Small intestine (tissue), 7 donors: ENCODE data around the gene AARS2. TPM values are rescaled to one million over a fixed set of nuclear protein-coding genes. Genes with fewer than 3 reads are reported as not detected.
"Not testable (repeated sequence)": the region's sequence is repeated elsewhere in the genome, so short reads cannot be mapped to it uniquely, and the experiment has no call there.

ENCODE experiments used
- DNase-seq, 2 donors: peaks; one replicate each; pipeline versions ENCODE4 v3.0.0 to v3.0.0-alpha.2; 2013
- FAIRE-seq: peaks from 2 replicates; lab custom pipeline; 2012; peaks lifted over from hg19 to GRCh38; lab: Jason Lieb, UNC
- H3K27ac ChIP-seq, 3 donors: one replicate each; pipeline ENCODE4 v1.5.1; 2013; ENCODE audit warnings: low read length in 2 of 3, mild to moderate bottlenecking in 2 of 3, control low read depth in 1 of 3, inconsistent platforms in 1 of 3, low read depth in 1 of 3, moderate library complexity in 1 of 3
- H3K27me3 ChIP-seq, 3 donors: one replicate each; pipeline ENCODE4 v1.6.1; 2013; ENCODE audit warnings: low read length in 3 of 3, inconsistent platforms in 1 of 3; ENCODE audit not compliant: control insufficient read depth in 3 of 3, insufficient read depth in 3 of 3
- H3K36me3 ChIP-seq, 3 donors: one replicate each; pipeline ENCODE4 v1.6.1; 2013; ENCODE audit warnings: low read length in 3 of 3, inconsistent platforms in 1 of 3, low read depth in 1 of 3, mild to moderate bottlenecking in 1 of 3, moderate library complexity in 1 of 3; ENCODE audit not compliant: control insufficient read depth in 3 of 3, insufficient read depth in 2 of 3
- H3K4me1 ChIP-seq, 3 donors: one replicate each; pipeline ENCODE4 v1.6.1; 2013; ENCODE audit warnings: low read length in 2 of 3, inconsistent platforms in 1 of 3, low read depth in 1 of 3, mild to moderate bottlenecking in 1 of 3, moderate library complexity in 1 of 3; ENCODE audit not compliant: control insufficient read depth in 3 of 3, insufficient read depth in 2 of 3
- H3K4me3 ChIP-seq, 3 donors: one replicate each; pipeline ENCODE4 v1.5.1; 2013; ENCODE audit warnings: low read length in 3 of 3, control low read depth in 1 of 3, inconsistent platforms in 1 of 3, low read depth in 1 of 3, mild to moderate bottlenecking in 1 of 3, moderate library complexity in 1 of 3
- H3K9me3 ChIP-seq, 2 donors: one replicate each; pipeline ENCODE4 v1.6.1; 2013; ENCODE audit warnings: low read depth in 1 of 2, low read length in 1 of 2; ENCODE audit not compliant: control insufficient read depth in 2 of 2, insufficient read depth in 1 of 2
- WGBS, 3 donors: extraction: QIAGEN DNeasy Blood & Tissue Kit; methylation state at CpG; one replicate each; pipeline ENCODE4 v1.1.7; 2013; 5-methylcytosine and 5-hydroxymethylcytosine counted together
- polyA plus RNA-seq, 4 donors: library from polyadenylated mRNA; stranded (reverse) in 3 of 4; unstranded in 1 of 4; fragments of 200-250 nt in 3 of 4; fragments of 120-200 nt in 1 of 4; gene quantifications; one replicate each; pipeline versions ENCODE4 v1.2.1 to v1.2.3, GENCODE V29; 2013
- donor health status: healthy with polysubstance abuse.
- donor health status: control.
- donor health status: control.
- donor health status: Bipolar disorder and iron deficiency.
- donor health status: healthy.

Gene AARS2
- polyA plus RNA-seq, 4 donors, result 3.2 to 14.4 (median 9.1) TPM

DNA sequence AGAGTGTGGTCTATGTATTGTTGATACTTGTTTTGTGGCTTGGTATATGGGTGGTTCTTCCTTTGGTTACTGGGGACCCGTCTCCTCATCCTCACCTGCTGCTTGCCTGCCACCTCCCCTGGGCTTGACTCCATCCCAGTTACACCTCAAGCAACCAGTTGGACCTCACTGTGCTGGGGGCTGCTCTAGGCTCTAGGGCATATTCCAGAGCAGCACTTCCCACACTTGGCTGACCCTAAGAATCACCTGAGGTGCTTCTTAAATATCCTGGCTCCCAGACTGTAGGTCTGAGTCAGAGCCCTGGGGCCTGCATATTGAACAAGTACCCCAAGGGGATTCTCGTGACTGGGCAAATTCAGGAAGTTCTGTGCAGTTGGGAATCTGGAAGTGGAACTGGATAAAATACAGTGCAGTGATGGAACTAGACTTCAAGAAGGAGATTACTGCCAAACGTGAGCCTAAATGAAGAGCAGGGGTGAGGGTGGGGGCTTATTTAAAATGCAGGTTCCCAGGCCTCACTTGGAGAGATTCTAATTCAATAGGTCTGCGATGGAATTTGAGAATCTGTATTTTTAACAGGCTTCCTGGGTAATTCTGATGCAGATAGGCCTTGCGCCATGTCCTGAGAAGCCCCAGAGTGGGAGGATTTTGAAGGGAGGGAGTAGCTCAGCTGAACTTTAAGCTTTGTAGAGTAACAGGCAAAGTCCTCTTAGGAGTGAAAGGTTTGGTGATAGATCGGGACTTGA lies 36.9 kb upstream of the AARS2 start:
- peaks cover 0 to 1% (median 0%) of the 10 kb centered on the region in 3 donors for H3K27me3 ChIP-seq
- no peak overlapping the region for H3K27ac ChIP-seq
- no peaks in the 10 kb centered on the region for H3K36me3 ChIP-seq
- H3K9me3 ChIP-seq, result no peaks in the 10 kb centered on the region
- FAIRE-seq (no peak), DNase-seq (peak in 1 of 2 donors; percentile 11)
- WGBS, 3 donors, result 58 to 70% (median 66%) methylated on average over 6 of the region's 6 CpGs
- H3K4me3 ChIP-seq, result no peak overlapping the region
- no peaks in the 10 kb centered on the region for H3K4me1 ChIP-seq

- 71 to 76% (median 71%) methylated on average over 4 of the region's 4 CpGs for WGBS, 3 donors
- H3K27me3 ChIP-seq, result peaks cover 4 to 24% (median 7%) of the 10 kb centered on the region in 3 donors
- not testable (repeated sequence) for H3K9me3 ChIP-seq, H3K36me3 ChIP-seq, H3K4me1 ChIP-seq, H3K27ac ChIP-seq, H3K4me3 ChIP-seq, DNase-seq, FAIRE-seq
Measured at GRCh38 chr6:44346818-44347217, 33.7 kb upstream of the AARS2 start.

GRCh38 chr6:44342489-44342888 lies 29.3 kb upstream of the AARS2 start, which contains the start of gene SPATS1:
TSS of gene SPATS1 (plus strand) at chr6:44342650. CDS start at chr6:44343096, 446 bp downstream.
- Histone ChIP-seq H3K27me3 (peaks cover 4 to 32% (median 11%) of the 10 kb centered on the region in 3 donors), H3K4me3 (no peak within 1 kb of the TSS), H3K27ac (peak within 1 kb of the TSS in 1 of 3 donors; percentile 34), H3K9me3 (no peaks in the 10 kb centered on the region), H3K4me1 (peaks cover 0 to 5% (median 0%) of the 10 kb centered on the region in 3 donors), H3K36me3 (no peaks in the 10 kb centered on the region)
- DNase-seq, result peak in 1 of 2 donors; percentile 28
- FAIRE-seq, result no peak
- WGBS, 3 donors, result 5 to 11% (median 5%) methylated on average over 29 to 31 of the region's 31 CpGs

GRCh38 chr6:44342052-44342451 lies 28.9 kb upstream of the AARS2 start:
- Histone ChIP-seq H3K36me3 (no peaks in the 10 kb centered on the region), H3K4me3 (no peak overlapping the region), H3K27me3 (peaks cover 4 to 32% (median 11%) of the 10 kb centered on the region in 3 donors), H3K9me3 (no peaks in the 10 kb centered on the region), H3K27ac (no peak overlapping the region), H3K4me1 (peaks cover 0 to 5% (median 0%) of the 10 kb centered on the region in 3 donors)
- no peak for FAIRE-seq
- no peak for DNase-seq
- WGBS, 3 donors, result 29 to 35% (median 32%) methylated on average over 6 of the region's 6 CpGs

DNA sequence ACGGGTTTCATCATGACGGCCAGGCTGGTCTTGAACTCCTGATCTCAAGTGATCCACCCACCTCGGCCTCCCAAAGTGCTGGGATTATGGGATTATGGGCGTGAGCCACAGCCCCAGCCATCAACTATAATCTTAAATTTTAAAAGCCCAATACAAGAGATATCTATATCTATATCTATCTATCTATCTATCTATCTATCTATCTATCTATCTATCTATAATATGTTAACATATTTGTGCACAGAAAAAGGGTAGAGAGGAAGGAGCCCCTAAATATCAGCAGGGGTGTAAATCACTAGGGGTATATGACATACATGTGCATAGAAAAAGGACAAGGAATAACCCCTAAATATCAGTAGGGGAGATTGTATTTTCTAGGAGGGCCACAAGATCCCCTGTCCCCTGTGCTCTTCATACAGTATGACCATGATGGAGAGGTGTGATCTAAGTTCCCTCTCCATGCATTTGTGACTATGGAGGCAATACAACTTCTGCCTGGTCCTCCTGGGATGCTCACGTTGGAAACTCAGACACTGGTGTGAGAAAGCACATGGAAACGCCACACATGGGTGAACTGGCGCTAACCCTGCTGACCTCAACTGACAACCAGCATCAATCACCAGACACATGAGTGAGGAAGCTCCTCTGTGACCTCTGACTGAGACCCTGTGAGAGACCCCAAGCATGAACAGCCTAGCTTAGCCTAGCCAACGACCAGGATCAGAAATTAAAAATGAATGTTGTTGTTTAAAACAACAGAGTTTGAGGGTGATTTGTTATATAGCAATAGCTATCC lies 28.1 kb upstream of the AARS2 start:
- H3K27me3 ChIP-seq, result peaks cover 4 to 32% (median 11%) of the 10 kb centered on the region in 3 donors
- no peak overlapping the region for H3K4me3 ChIP-seq
- no peaks in the 10 kb centered on the region for H3K36me3 ChIP-seq
- FAIRE-seq (no peak), DNase-seq (no peak)
- 43 to 62% (median 49%) methylated on average over 8 of the region's 8 CpGs for WGBS, 3 donors
- no peak overlapping the region for H3K27ac ChIP-seq
- H3K9me3 ChIP-seq, result no peaks in the 10 kb centered on the region
- peaks cover 0 to 5% (median 0%) of the 10 kb centered on the region in 3 donors for H3K4me1 ChIP-seq

DNA sequence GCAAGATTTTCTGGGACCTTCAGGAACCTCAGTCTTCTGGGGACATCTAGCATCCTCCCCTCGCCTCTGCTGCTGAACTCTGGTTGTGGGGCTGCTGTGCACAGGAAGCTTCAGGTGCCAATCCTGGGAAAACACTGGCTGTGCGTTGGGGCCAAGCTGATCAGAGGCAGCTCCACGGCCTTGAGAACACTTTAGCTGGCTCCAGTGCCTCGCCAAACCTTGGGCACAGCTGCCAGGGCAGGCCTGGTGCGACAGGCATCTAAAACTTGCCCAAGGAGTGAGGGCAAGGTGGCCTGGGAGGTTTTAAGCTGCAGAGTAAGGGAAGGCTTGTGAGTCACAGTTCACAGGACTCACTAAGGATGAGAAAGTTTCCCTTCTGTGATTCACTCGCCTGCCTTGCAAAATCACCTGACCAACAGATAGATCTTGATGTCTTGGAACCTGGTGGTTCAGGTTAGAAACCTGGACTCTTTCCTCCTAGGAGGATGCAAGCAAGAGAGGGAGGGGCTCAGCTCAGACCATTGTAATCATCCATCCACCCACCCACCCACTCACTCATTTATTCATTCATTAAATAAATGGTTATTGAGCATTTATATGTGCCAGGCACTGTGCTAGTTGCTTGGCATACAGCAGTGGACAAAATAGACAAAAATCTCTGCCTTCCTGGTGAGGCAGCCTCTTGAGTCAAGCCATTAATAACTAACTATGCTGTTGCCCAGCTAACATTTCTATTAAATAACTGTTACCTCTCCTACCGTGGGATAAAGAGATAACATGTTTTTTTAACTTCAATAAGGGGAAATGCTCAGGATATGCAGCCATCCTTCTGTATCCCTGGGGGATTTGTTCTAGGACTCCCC lies 26.8 kb upstream of the AARS2 start:
- DNase-seq, result no peak
- H3K27me3 ChIP-seq, result peaks cover 4 to 31% (median 9%) of the 10 kb centered on the region in 3 donors
- no peaks in the 10 kb centered on the region for H3K36me3 ChIP-seq
- WGBS, 3 donors, result 53 to 73% (median 58%) methylated on average over 7 of the region's 7 CpGs
- H3K4me3 ChIP-seq, result no peak overlapping the region
- no peak for FAIRE-seq
- peaks cover 0 to 5% (median 0%) of the 10 kb centered on the region in 3 donors for H3K4me1 ChIP-seq
- H3K9me3 ChIP-seq, result no peaks in the 10 kb centered on the region
- H3K27ac ChIP-seq, result no peak overlapping the region

GRCh38 chr6:44339301-44339700 lies 26.2 kb upstream of the AARS2 start:
- 78 to 84% (median 83%) methylated on average over 5 of the region's 5 CpGs for WGBS, 3 donors
- DNase-seq (no peak), FAIRE-seq (no peak)
- Histone ChIP-seq H3K4me3 (no peak overlapping the region), H3K36me3 (no peaks in the 10 kb centered on the region), H3K27me3 (peaks cover 4 to 28% (median 6%) of the 10 kb centered on the region in 3 donors), H3K27ac (no peak overlapping the region), H3K9me3 (no peaks in the 10 kb centered on the region), H3K4me1 (peaks cover 0 to 5% (median 0%) of the 10 kb centered on the region in 3 donors)
